BE2C (cell line): ENCODE results near the gene PKP3. TPM values are rescaled to one million over a fixed set of nuclear protein-coding genes. Genes with fewer than 3 reads are reported as not detected.
"Not testable (repeated sequence)": the region's sequence is repeated elsewhere in the genome, so short reads cannot be mapped to it uniquely, and the experiment has no call there.

Experiments
- DNase-seq: peaks from one replicate; pipeline ENCODE4 v3.0.0-alpha.2; 2020
- H3K27me3 ChIP-seq: fragments of 250-450 bp; sonication (Bioruptor Pico); 2 replicates; pipeline ENCODE4 v1.5.1; 2020; ENCODE audit warnings: mild to moderate bottlenecking
- H3K36me3 ChIP-seq: fragments of 250-450 bp; sonication (Bioruptor Pico); 2 replicates; pipeline ENCODE4 v1.5.1; 2020; ENCODE audit warnings: mild to moderate bottlenecking
- H3K4me1 ChIP-seq: fragments of 250-450 bp; sonication (Bioruptor Pico); 2 replicates; pipeline ENCODE4 v1.5.1; 2020
- H3K4me3 ChIP-seq: 2 replicates; pipeline ENCODE4 v1.5.1; 2011; ENCODE audit warnings: low read depth, low read length
- H3K9me3 ChIP-seq: fragments of 250-450 bp; sonication (Bioruptor Pico); 2 replicates; pipeline ENCODE4 v1.5.1; 2020
- CTCF ChIP-seq: IDR thresholded peaks from 2 replicates; pipeline ENCODE4 v1.5.1; 2012; ENCODE audit warnings: mild to moderate bottlenecking, low read depth, low read length
- polyA plus RNA-seq: library from polyadenylated mRNA; unstranded; fragments of >200 nt; gene quantifications from one replicate; pipeline ENCODE4 v1.2.1, GENCODE V29; 2012; ENCODE audit warnings: low read depth, missing spikeins; ENCODE audit not compliant: insufficient read length, insufficient read depth

Gene PKP3
- polyA plus RNA-seq = not detected

DNA sequence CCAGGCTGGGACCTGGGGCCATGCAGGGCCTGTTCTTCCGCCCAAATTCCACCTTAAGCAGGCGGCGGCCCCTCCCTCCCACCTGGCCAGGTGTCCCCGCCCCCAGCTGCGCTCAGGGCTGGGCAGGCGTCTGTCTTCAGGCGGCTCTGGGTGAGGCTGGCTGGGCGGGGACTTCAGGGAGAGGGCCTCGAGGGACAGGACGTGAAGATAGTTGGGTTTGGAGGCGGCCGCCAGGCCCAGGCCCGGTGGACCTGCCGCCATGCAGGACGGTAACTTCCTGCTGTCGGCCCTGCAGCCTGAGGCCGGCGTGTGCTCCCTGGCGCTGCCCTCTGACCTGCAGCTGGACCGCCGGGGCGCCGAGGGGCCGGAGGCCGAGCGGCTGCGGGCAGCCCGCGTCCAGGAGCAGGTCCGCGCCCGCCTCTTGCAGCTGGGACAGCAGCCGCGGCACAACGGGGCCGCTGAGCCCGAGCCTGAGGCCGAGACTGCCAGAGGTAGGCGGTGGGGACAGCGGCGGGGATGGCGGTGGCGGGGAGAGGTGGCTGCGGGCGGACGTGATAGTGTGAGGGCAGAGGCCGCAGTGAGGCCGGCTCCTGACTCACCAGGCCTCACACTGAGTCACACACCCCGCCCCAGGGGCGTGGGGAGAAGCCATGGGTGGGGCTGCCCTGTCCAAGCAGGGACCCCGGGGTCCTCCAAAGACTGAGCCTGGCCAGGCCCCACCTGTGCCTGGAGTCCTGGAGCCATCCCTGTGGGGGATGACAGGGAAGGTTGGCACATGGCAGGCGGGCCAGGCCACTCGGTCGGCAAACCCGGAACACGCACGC lies at the start of gene PKP3:
Gene PKP3, plus strand, starts transcription at position 176 of the 824 bp plus-strand sequence. Its CDS starts 84 bp downstream, at position 260.
- no peak for DNase-seq
- Histone ChIP-seq H3K9me3 (no peaks in the 10 kb centered on the region), H3K4me3 (no peak within 1 kb of the TSS), H3K4me1 (no peaks in the 10 kb centered on the region), H3K27me3 (no peaks in the 10 kb centered on the region), H3K36me3 (no peaks in the 10 kb centered on the region)
- TF ChIP-seq CTCF = no peak

- H3K27me3 ChIP-seq = no peaks in the 10 kb centered on the region
- no peaks in the 10 kb centered on the region for H3K36me3 ChIP-seq
- H3K4me1 ChIP-seq = no peaks in the 10 kb centered on the region
- TF ChIP-seq CTCF = no peak
- H3K9me3 ChIP-seq = no peaks in the 10 kb centered on the region
- no peak overlapping the region for H3K4me3 ChIP-seq
- no peak for DNase-seq
Observed at GRCh38 chr11:344836-345578, 49.0 kb upstream of the PKP3 start.

- H3K27me3 ChIP-seq = no peaks in the 10 kb centered on the region
- no peak overlapping the region for H3K4me3 ChIP-seq
- no peaks in the 10 kb centered on the region for H3K36me3 ChIP-seq
- no peaks in the 10 kb centered on the region for H3K4me1 ChIP-seq
- DNase-seq = no peak
- TF ChIP-seq CTCF = no peak
- no peaks in the 10 kb centered on the region for H3K9me3 ChIP-seq
Observed at GRCh38 chr11:346529-346928, 47.5 kb upstream of the PKP3 start.

GRCh38 chr11:349270-349954 lies 44.6 kb upstream of the PKP3 start:
- not testable (repeated sequence) for H3K36me3 ChIP-seq, H3K27me3 ChIP-seq, H3K4me1 ChIP-seq, H3K9me3 ChIP-seq, DNase-seq, H3K4me3 ChIP-seq

DNA sequence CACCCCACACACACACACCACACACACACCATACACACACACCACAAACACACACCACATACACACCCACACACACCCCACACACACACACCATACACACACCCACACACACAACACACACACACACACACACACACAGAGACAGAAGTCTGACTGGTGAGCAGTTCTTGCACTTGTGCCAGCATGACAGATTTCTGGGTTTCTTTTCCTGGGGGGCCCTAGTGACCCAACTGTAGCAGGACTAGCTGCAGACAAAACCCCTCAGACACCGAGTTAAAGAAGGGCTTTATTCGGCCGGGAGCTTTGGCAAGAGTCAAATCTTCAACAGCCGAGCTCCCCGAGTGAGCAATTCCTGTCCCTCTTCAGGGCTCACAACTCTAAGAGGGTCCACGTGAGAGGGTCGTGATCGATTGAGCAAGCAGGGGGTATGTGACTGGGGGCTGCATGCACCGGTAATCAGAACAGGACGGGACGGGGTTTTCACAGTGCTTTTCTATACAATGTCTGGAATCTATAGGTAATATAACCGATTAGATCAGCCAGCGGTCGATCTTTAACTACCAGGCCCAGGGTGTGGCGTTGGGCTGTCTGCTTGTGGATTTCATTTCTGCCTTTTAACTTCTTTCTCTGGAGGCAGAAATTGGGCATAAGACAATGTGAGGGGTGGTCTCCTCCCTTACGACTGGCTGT lies 43.8 kb upstream of the PKP3 start:
- not testable (repeated sequence) for DNase-seq, H3K4me3 ChIP-seq, H3K9me3 ChIP-seq, H3K27me3 ChIP-seq, H3K36me3 ChIP-seq, H3K4me1 ChIP-seq

- no peak for TF ChIP-seq CTCF
- H3K27me3 ChIP-seq = no peaks in the 10 kb centered on the region
- no peak for DNase-seq
- no peaks in the 10 kb centered on the region for H3K36me3 ChIP-seq
- no peaks in the 10 kb centered on the region for H3K4me1 ChIP-seq
- no peaks in the 10 kb centered on the region for H3K9me3 ChIP-seq
- H3K4me3 ChIP-seq = no peak overlapping the region
Observed at GRCh38 chr11:350723-351255, 43.2 kb upstream of the PKP3 start.
